ENCODE data around the gene SLC25A1. TPM values are rescaled to one million over a fixed set of nuclear protein-coding genes. Genes with fewer than 3 reads are reported as not detected.

Gene SLC25A1
- total and polyA plus RNA-seq, 2 experiments from 2014 or later, result 141 to 242 TPM

DNA sequence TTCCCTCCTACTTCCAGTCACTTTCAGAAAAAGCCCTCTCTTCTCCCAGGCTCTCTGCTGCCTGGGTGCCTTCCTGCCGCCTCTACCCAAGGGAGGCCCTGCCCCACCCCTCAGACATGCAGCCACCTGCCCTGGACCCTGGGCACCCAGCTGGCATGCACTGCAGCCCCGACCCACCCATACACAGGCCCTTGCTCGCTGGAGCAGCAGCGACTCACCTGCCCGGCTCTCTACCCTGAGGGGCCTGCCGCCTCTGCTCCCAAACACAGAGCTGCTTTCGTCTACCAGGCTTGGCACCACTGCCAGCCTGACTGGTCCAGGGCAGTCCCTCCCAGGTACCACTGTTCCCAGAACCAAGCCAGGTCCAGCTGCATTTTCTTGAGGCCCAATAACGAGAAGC is 48.7 kb downstream of the SLC25A1 start (continued):
- TF ChIP-seq, protein P1, sequence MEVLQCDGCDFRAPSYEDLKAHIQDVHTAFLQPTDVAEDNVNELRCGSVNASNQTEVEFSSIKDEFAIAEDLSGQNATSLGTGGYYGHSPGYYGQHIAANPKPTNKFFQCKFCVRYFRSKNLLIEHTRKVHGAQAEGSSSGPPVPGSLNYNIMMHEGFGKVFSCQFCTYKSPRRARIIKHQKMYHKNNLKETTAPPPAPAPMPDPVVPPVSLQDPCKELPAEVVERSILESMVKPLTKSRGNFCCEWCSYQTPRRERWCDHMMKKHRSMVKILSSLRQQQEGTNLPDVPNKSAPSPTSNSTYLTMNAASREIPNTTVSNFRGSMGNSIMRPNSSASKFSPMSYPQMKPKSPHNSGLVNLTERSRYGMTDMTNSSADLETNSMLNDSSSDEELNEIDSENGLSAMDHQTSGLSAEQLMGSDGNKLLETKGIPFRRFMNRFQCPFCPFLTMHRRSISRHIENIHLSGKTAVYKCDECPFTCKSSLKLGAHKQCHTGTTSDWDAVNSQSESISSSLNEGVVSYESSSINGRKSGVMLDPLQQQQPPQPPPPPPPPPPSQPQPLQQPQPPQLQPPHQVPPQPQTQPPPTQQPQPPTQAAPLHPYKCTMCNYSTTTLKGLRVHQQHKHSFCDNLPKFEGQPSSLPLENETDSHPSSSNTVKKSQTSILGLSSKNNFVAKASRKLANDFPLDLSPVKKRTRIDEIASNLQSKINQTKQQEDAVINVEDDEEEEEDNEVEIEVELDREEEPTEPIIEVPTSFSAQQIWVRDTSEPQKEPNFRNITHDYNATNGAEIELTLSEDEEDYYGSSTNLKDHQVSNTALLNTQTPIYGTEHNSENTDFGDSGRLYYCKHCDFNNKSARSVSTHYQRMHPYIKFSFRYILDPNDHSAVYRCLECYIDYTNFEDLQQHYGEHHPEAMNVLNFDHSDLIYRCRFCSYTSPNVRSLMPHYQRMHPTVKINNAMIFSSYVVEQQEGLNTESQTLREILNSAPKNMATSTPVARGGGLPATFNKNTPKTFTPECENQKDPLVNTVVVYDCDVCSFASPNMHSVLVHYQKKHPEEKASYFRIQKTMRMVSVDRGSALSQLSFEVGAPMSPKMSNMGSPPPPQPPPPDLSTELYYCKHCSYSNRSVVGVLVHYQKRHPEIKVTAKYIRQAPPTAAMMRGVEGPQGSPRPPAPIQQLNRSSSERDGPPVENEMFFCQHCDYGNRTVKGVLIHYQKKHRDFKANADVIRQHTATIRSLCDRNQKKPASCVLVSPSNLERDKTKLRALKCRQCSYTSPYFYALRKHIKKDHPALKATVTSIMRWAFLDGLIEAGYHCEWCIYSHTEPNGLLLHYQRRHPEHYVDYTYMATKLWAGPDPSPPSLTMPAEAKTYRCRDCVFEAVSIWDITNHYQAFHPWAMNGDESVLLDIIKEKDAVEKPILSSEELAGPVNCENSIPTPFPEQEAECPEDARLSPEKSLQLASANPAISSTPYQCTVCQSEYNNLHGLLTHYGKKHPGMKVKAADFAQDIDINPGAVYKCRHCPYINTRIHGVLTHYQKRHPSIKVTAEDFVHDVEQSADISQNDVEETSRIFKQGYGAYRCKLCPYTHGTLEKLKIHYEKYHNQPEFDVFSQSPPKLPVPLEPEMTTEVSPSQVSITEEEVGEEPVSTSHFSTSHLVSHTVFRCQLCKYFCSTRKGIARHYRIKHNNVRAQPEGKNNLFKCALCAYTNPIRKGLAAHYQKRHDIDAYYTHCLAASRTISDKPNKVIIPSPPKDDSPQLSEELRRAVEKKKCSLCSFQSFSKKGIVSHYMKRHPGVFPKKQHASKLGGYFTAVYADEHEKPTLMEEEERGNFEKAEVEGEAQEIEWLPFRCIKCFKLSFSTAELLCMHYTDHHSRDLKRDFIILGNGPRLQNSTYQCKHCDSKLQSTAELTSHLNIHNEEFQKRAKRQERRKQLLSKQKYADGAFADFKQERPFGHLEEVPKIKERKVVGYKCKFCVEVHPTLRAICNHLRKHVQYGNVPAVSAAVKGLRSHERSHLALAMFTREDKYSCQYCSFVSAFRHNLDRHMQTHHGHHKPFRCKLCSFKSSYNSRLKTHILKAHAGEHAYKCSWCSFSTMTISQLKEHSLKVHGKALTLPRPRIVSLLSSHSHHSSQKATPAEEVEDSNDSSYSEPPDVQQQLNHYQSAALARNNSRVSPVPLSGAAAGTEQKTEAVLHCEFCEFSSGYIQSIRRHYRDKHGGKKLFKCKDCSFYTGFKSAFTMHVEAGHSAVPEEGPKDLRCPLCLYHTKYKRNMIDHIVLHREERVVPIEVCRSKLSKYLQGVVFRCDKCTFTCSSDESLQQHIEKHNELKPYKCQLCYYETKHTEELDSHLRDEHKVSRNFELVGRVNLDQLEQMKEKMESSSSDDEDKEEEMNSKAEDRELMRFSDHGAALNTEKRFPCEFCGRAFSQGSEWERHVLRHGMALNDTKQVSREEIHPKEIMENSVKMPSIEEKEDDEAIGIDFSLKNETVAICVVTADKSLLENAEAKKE (CRISPR knock-in tag; IDR thresholded peaks at IDR 0.05), result no peak
- no peak for TF ChIP-seq EZH2 (IDR thresholded peaks at IDR 0.05; ENCODE audit: low read depth, unreplicated experiment)
- no peak for TF ChIP-seq JUNB (IDR thresholded peaks at IDR 0.05; ENCODE audit: unreplicated experiment)
- TF ChIP-seq ZNF114 (CRISPR knock-in tag; IDR thresholded peaks at IDR 0.05), result no peak
- no peak for TF ChIP-seq POLR2AphosphoS5 (IDR thresholded peaks at IDR 0.05; ENCODE audit: low read depth)
- TF ChIP-seq, protein P2, sequence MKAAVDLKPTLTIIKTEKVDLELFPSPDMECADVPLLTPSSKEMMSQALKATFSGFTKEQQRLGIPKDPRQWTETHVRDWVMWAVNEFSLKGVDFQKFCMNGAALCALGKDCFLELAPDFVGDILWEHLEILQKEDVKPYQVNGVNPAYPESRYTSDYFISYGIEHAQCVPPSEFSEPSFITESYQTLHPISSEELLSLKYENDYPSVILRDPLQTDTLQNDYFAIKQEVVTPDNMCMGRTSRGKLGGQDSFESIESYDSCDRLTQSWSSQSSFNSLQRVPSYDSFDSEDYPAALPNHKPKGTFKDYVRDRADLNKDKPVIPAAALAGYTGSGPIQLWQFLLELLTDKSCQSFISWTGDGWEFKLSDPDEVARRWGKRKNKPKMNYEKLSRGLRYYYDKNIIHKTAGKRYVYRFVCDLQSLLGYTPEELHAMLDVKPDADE (IDR thresholded peaks at IDR 0.05), result no peak
- TF ChIP-seq, protein P3, sequence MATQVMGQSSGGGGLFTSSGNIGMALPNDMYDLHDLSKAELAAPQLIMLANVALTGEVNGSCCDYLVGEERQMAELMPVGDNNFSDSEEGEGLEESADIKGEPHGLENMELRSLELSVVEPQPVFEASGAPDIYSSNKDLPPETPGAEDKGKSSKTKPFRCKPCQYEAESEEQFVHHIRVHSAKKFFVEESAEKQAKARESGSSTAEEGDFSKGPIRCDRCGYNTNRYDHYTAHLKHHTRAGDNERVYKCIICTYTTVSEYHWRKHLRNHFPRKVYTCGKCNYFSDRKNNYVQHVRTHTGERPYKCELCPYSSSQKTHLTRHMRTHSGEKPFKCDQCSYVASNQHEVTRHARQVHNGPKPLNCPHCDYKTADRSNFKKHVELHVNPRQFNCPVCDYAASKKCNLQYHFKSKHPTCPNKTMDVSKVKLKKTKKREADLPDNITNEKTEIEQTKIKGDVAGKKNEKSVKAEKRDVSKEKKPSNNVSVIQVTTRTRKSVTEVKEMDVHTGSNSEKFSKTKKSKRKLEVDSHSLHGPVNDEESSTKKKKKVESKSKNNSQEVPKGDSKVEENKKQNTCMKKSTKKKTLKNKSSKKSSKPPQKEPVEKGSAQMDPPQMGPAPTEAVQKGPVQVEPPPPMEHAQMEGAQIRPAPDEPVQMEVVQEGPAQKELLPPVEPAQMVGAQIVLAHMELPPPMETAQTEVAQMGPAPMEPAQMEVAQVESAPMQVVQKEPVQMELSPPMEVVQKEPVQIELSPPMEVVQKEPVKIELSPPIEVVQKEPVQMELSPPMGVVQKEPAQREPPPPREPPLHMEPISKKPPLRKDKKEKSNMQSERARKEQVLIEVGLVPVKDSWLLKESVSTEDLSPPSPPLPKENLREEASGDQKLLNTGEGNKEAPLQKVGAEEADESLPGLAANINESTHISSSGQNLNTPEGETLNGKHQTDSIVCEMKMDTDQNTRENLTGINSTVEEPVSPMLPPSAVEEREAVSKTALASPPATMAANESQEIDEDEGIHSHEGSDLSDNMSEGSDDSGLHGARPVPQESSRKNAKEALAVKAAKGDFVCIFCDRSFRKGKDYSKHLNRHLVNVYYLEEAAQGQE (IDR thresholded peaks at IDR 0.05; ENCODE audit: unreplicated experiment), result no peak
- no peak for TF ChIP-seq EZH2phosphoT487 (IDR thresholded peaks at IDR 0.05; ENCODE audit: unreplicated experiment)
- no peak for TF ChIP-seq STAT1 (IDR thresholded peaks at IDR 0.05; ENCODE audit: unreplicated experiment)

Data from GM23338 (cell line).